ENCODE measurements around the gene GALNT11. TPM values are rescaled to one million over a fixed set of nuclear protein-coding genes. Genes with fewer than 3 reads are reported as not detected.

GALNT11 gene
- total RNA-seq = 9.0 and 10.8 TPM in 2 replicates

DNA sequence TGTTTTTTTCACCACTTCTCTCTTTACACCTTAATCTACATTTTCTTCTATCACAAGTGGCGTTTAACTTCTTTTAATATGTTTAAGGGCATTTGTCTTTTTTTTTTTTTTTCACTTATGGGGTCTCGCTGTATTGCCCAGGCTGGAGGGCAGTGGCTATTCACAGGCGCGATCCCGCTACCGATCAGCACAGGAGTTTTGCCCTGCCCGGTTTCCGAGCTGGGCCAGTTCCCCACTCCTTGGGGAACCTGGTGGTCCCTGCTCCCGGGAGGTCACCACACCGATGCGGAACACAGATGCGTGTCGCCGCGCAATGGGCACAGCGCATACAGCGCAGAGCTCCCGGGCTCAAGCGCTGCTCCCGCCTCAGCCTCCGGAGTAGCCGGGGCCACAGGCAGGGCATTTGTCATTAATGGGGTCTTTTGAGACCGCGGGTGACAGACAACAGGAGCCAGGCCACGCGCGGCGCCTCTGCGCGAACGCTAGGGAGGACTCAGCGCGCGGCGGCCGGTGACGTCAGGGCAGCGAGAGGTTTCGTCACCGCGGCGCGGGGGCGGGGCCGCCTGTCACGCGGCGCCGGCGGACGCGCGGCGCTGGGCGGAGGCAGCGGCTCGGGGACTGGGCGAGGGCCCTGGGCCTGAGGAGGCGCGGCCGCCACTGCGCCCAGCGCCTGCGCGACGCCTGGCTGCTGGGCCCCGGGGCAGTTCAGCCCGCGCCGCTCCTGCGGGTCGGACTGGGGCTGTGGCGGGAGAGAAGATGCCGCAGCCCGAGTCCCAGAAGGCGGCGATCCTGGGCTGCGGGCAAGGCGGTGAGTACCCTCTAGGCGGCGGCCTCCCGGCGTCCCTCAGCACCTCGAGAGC is at the start of gene GALNT11:
Gene GALNT11 (plus strand): TSS at position 598 of the 860 bp plus-strand sequence. CDS start 68,554 bp downstream, outside the sequence.
- Mint-ChIP-seq H3K4me1 (peaks cover 11% of the 10 kb centered on the region), H3K27ac (peak within 1 kb of the TSS; percentile 81), H3K27me3 (no peaks in the 10 kb centered on the region), H3K9me3 (no peaks in the 10 kb centered on the region), H3K36me3 (ENCODE audit: low read depth) (peaks cover 6% of the 10 kb centered on the region), H3K4me3 (peak within 1 kb of the TSS; percentile 87)
- ATAC-seq (ENCODE audit: low read depth) (peak; percentile 92), DNase-seq (peak; percentile 90)
- no peak for TF ChIP-seq CTCF (IDR thresholded peaks at IDR 0.05)
- intact Hi-C loops (cut with micrococcal nuclease) = loop anchor here (1.0 to 10.0 kb wide), 7 partner anchors 89 to 735 kb away; partner anchors contain the start of gene XRCC2
- ChIA-PET CTCF (interaction anchor here (1.1 kb wide), 1 partner anchor 133 kb away, joined by 3 read pairs; no protein-coding TSS in a partner anchor), POLR2A (interaction anchor here (0.6 kb wide), 1 partner anchor 47 kb away, joined by 9 read pairs; no protein-coding TSS in a partner anchor)

GRCh38 chr7:151978616-151979015 is 46.9 kb upstream of the GALNT11 start:
- DNase-seq = no peak
- CTCF ChIA-PET = no interaction called here
- Mint-ChIP-seq H3K36me3 (ENCODE audit: low read depth) (no peaks in the 10 kb centered on the region), H3K4me3 (no peak overlapping the region), H3K27me3 (peaks cover 12% of the 10 kb centered on the region), H3K9me3 (no peaks in the 10 kb centered on the region), H3K4me1 (no peaks in the 10 kb centered on the region), H3K27ac (no peak overlapping the region)
- TF ChIP-seq CTCF (IDR thresholded peaks at IDR 0.05) = no peak
- POLR2A ChIA-PET = interaction anchor here (0.6 to 0.7 kb wide), 2 partner anchors 47 to 484 kb away, joined by 3 to 9 read pairs; partner anchors contain the start of gene GALNT11
- no peak for ATAC-seq (ENCODE audit: low read depth)
- intact Hi-C loops (cut with micrococcal nuclease) = no loop called here

- no peaks in the 10 kb centered on the region for H3K36me3 Mint-ChIP-seq (ENCODE audit: low read depth)
- ATAC-seq (ENCODE audit: low read depth) (no peak), DNase-seq (no peak)
- intact Hi-C loops (cut with micrococcal nuclease) = no loop called here
- H3K27me3 Mint-ChIP-seq = peaks cover 21% of the 10 kb centered on the region
- TF ChIP-seq CTCF (IDR thresholded peaks at IDR 0.05) = no peak
- ChIA-PET POLR2A (no interaction called here), CTCF (no interaction called here)
- H3K4me3 Mint-ChIP-seq = no peak overlapping the region
- H3K9me3 Mint-ChIP-seq = no peaks in the 10 kb centered on the region
- no peak overlapping the region for H3K27ac Mint-ChIP-seq
- H3K4me1 Mint-ChIP-seq = no peaks in the 10 kb centered on the region
These were observed 44.3 kb upstream of the GALNT11 start for GRCh38 chr7:151981223-151981622.

DNA sequence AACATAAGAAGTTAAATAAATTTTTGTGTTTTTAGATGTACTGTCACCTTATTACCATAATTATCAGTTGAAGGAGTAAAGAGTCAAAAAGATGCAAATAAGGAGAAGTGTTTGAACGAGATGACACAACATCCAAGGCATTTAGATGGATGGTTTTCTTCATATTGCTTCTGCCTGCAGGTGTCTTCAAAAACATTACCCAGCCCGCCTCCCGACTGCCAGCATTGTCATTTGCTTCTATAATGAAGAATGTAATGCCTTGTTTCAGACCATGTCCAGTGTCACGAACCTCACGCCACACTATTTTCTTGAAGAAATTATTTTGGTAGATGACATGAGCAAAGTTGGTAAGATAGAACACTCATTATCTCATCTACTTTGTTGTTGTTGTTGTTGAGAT is 42.7 kb upstream of the GALNT11 start:
- POLR2A ChIA-PET = no interaction called here
- H3K4me1 Mint-ChIP-seq = no peaks in the 10 kb centered on the region
- H3K36me3 Mint-ChIP-seq (ENCODE audit: low read depth) = no peaks in the 10 kb centered on the region
- peaks cover 21% of the 10 kb centered on the region for H3K27me3 Mint-ChIP-seq
- DNase-seq (no peak), ATAC-seq (ENCODE audit: low read depth) (no peak)
- CTCF ChIA-PET = no interaction called here
- no peak overlapping the region for H3K4me3 Mint-ChIP-seq
- no peaks in the 10 kb centered on the region for H3K9me3 Mint-ChIP-seq
- TF ChIP-seq CTCF (IDR thresholded peaks at IDR 0.05) = no peak
- H3K27ac Mint-ChIP-seq = no peak overlapping the region
- intact Hi-C loops (cut with micrococcal nuclease) = no loop called here

- DNase-seq (no peak), ATAC-seq (ENCODE audit: low read depth) (no peak)
- Mint-ChIP-seq H3K36me3 (ENCODE audit: low read depth) (no peaks in the 10 kb centered on the region), H3K9me3 (no peaks in the 10 kb centered on the region), H3K4me3 (no peak overlapping the region), H3K4me1 (no peaks in the 10 kb centered on the region), H3K27ac (no peak overlapping the region), H3K27me3 (peaks cover 21% of the 10 kb centered on the region)
- no peak for TF ChIP-seq CTCF (IDR thresholded peaks at IDR 0.05)
- intact Hi-C loops (cut with micrococcal nuclease) = no loop called here
- CTCF ChIA-PET = no interaction called here
- POLR2A ChIA-PET = no interaction called here
These were observed 40.9 kb upstream of the GALNT11 start for GRCh38 chr7:151984612-151985011.
